DND-41 (cell line): Measurements from ENCODE around the gene TMEM163.

ENCODE experiments used
- ATAC-seq: fragments of 200-7000 bp; cut with Tn5 transposase; 3 replicates; pipeline ENCODE4 v1.9.1; 2021; ENCODE audit warnings: low read depth; ENCODE audit not compliant: insufficient read depth
- DNase-seq: peaks from one replicate; pipeline ENCODE4 v3.0.0-alpha.2; 2020
- H2AFZ ChIP-seq: 2 replicates; pipeline ENCODE4 v1.6.0; 2012; ENCODE audit warnings: low read depth, low read length
- H3K27ac ChIP-seq: 2 replicates; pipeline ENCODE4 v1.5.1; 2012; ENCODE audit warnings: low read length, inconsistent platforms
- H3K27me3 ChIP-seq: fragments of 200-600 bp; sonication (generic); 2 replicates; pipeline ENCODE4 v1.6.0; 2012; ENCODE audit warnings: low read length, mild to moderate bottlenecking, inconsistent platforms; ENCODE audit not compliant: insufficient read depth, poor library complexity
- H3K36me3 ChIP-seq: 2 replicates; pipeline ENCODE4 v1.5.1; 2012; ENCODE audit warnings: low read length, inconsistent platforms; ENCODE audit not compliant: insufficient read depth
- H3K4me1 ChIP-seq: 2 replicates; pipeline ENCODE4 v1.5.1; 2012; ENCODE audit warnings: mild to moderate bottlenecking, low read length; ENCODE audit not compliant: insufficient read depth
- H3K4me2 ChIP-seq: 2 replicates; pipeline ENCODE4 v1.6.0; 2012; ENCODE audit warnings: mild to moderate bottlenecking, moderate library complexity, low read length, inconsistent platforms; ENCODE audit not compliant: insufficient read depth
- H3K4me3 ChIP-seq, 2 experiments: fragments of 200-600 bp in 1 of 2; shearing (Covaris generic) in 1 of 2; 2 replicates each; pipeline ENCODE4 v1.5.1; 2012 to 2016; ENCODE audit warnings: inconsistent platforms in 2 of 2, low read length in 2 of 2, mild to moderate bottlenecking in 2 of 2, low read depth in 1 of 2, moderate library complexity in 1 of 2
- H3K79me2 ChIP-seq: 2 replicates; pipeline ENCODE4 v1.6.0; 2012; ENCODE audit warnings: low read length, inconsistent platforms; ENCODE audit not compliant: insufficient read depth
- H3K9ac ChIP-seq: 2 replicates; pipeline ENCODE4 v1.6.0; 2012; ENCODE audit warnings: low read depth, mild to moderate bottlenecking, inconsistent platforms, low read length, moderate library complexity
- H3K9me3 ChIP-seq: 2 replicates; pipeline ENCODE4 v1.5.1; 2012; ENCODE audit warnings: low read length, moderate library complexity, mild to moderate bottlenecking, inconsistent platforms; ENCODE audit not compliant: insufficient read depth, severe bottlenecking
- H4K20me1 ChIP-seq: 2 replicates; pipeline ENCODE4 v1.6.0; 2012; ENCODE audit warnings: low read length; ENCODE audit not compliant: insufficient read depth
- CTCF ChIP-seq: IDR thresholded peaks from 2 replicates; pipeline ENCODE4 v1.5.1; 2012; ENCODE audit warnings: borderline replicate concordance, low read length, moderate library complexity, mild to moderate bottlenecking; ENCODE audit not compliant: poor library complexity, severe bottlenecking; ENCODE audit errors: extremely low read depth
- EZH2 ChIP-seq: IDR thresholded peaks from 3 replicates; pipeline ENCODE4 v1.6.1; 2012; ENCODE audit warnings: borderline replicate concordance, low read depth, mild to moderate bottlenecking, moderate library complexity, low read length, inconsistent platforms; ENCODE audit not compliant: severe bottlenecking

TMEM163 gene

GRCh38 chr2:134469516-134470115 lies 249.2 kb downstream of the TMEM163 start:
- Histone ChIP-seq H3K4me2 (no peak overlapping the region), H3K79me2 (no peaks in the 10 kb centered on the region), H3K36me3 (no peaks in the 10 kb centered on the region), H2AFZ (no peak overlapping the region), H3K27me3 (no peaks in the 10 kb centered on the region), H3K4me1 (peaks cover 22% of the 10 kb centered on the region), H3K9ac (no peak overlapping the region), H4K20me1 (no peaks in the 10 kb centered on the region), H3K4me3 (no peak overlapping the region), H3K9me3 (peaks cover 7% of the 10 kb centered on the region), H3K27ac (peak overlapping the region; percentile 62; the same call in 1 of the 2 replicates)
- DNase-seq (no peak), ATAC-seq (no peak)
- TF ChIP-seq CTCF = no peak
- no peak for TF ChIP-seq EZH2

GRCh38 chr2:134468776-134469175 lies 250.0 kb downstream of the TMEM163 start:
- no peak for TF ChIP-seq CTCF
- no peak for TF ChIP-seq EZH2
- Histone ChIP-seq H3K27ac (peak overlapping the region; percentile 62; the same call in 1 of the 2 replicates), H3K36me3 (no peaks in the 10 kb centered on the region), H3K9ac (peak overlapping the region; percentile 25; the same call in 1 of the 2 replicates), H3K4me3 (no peak overlapping the region), H4K20me1 (no peaks in the 10 kb centered on the region), H3K79me2 (no peaks in the 10 kb centered on the region), H3K27me3 (no peaks in the 10 kb centered on the region), H3K4me2 (no peak overlapping the region), H2AFZ (no peak overlapping the region; the same call in 1 of the 2 replicates), H3K9me3 (peaks cover 4% of the 10 kb centered on the region), H3K4me1 (peaks cover 22% of the 10 kb centered on the region)
- DNase-seq (no peak), ATAC-seq (0 out of 3 replicates have a peak, but pooled peaks have one; percentile 18)

- Histone ChIP-seq H3K9me3 (no peaks in the 10 kb centered on the region), H4K20me1 (no peaks in the 10 kb centered on the region), H3K4me1 (peaks cover 22% of the 10 kb centered on the region), H3K36me3 (no peaks in the 10 kb centered on the region), H3K79me2 (no peaks in the 10 kb centered on the region), H3K27ac (peak overlapping the region; percentile 62; the same call in 1 of the 2 replicates), H3K4me2 (no peak overlapping the region), H3K9ac (no peak overlapping the region), H3K27me3 (no peaks in the 10 kb centered on the region), H2AFZ (no peak overlapping the region; the same call in 1 of the 2 replicates), H3K4me3 (no peak overlapping the region)
- ATAC-seq = peak; percentile 74
- TF ChIP-seq CTCF (no peak), EZH2 (no peak)
- DNase-seq = peak; percentile 22
Measured at GRCh38 chr2:134468164-134468563, 250.6 kb downstream of the TMEM163 start.

- ATAC-seq = no peak; the same call in 2 of the 3 replicates
- no peaks in the 10 kb centered on the region for H3K9me3 ChIP-seq
- H2AFZ ChIP-seq = no peak overlapping the region
- DNase-seq = peak; percentile 47
- no peak overlapping the region for H3K4me3 ChIP-seq
- H3K9ac ChIP-seq = no peak overlapping the region
- no peak overlapping the region for H3K27ac ChIP-seq
- H3K4me1 ChIP-seq = peaks cover 22% of the 10 kb centered on the region
- H3K4me2 ChIP-seq = no peak overlapping the region
- no peaks in the 10 kb centered on the region for H4K20me1 ChIP-seq
- TF ChIP-seq EZH2 (no peak), CTCF (peak; percentile 62)
- no peaks in the 10 kb centered on the region for H3K27me3 ChIP-seq
- no peaks in the 10 kb centered on the region for H3K79me2 ChIP-seq
- H3K36me3 ChIP-seq = no peaks in the 10 kb centered on the region
Measured at GRCh38 chr2:134466141-134466540, 252.7 kb downstream of the TMEM163 start.
